CD4-positive, CD25-positive, alpha-beta regulatory T cell (primary cell): ENCODE measurements around the gene CC2D2A. TPM values are rescaled to one million over a fixed set of nuclear protein-coding genes. Genes with fewer than 3 reads are reported as not detected.
A peak's percentile ranks its signal among the peaks of the same experiment; 100 is the strongest.
"Not testable (repeated sequence)": the region's sequence is repeated elsewhere in the genome, so short reads cannot be mapped to it uniquely, and the experiment has no call there.

Source experiments
- ATAC-seq, 2 donors: fragments of 150-1000 bp; cut with Tn5 transposase; one replicate each; pipeline ENCODE4 v1.10.0; 2021; ENCODE audit warnings: low read depth in 2 of 2, moderate number of reproducible peaks in 2 of 2, moderate library complexity in 1 of 2
- DNase-seq, 3 donors: peaks; one replicate each; pipeline versions ENCODE4 v3.0.0 to v3.0.0-alpha.2; 2012 to 2022; ENCODE audit warnings: mixed read lengths in 1 of 3
- H3K27ac ChIP-seq: one replicate; pipeline ENCODE4 v1.7.0; 2013; ENCODE audit warnings: mild to moderate bottlenecking, low read length; ENCODE audit not compliant: insufficient read depth, poor library complexity, severe bottlenecking
- H3K27me3 ChIP-seq: one replicate; pipeline ENCODE4 v1.7.0; 2013; ENCODE audit warnings: low read length; ENCODE audit not compliant: control insufficient read depth, insufficient read depth
- H3K36me3 ChIP-seq: one replicate; pipeline ENCODE4 v1.7.0; 2013; ENCODE audit warnings: mild to moderate bottlenecking, low read length, moderate library complexity; ENCODE audit not compliant: control insufficient read depth, insufficient read depth
- H3K4me1 ChIP-seq: 2 replicates; pipeline ENCODE4 v1.7.0; 2013; ENCODE audit warnings: mild to moderate bottlenecking, low read length; ENCODE audit not compliant: insufficient read depth, control insufficient read depth, poor library complexity, severe bottlenecking
- H3K4me3 ChIP-seq: one replicate; pipeline ENCODE4 v1.7.0; 2013; ENCODE audit warnings: low read depth, mild to moderate bottlenecking, low read length, moderate library complexity
- H3K9me3 ChIP-seq, 2 experiments: 1 replicate in 1 of 2; 2 replicates in 1 of 2; pipeline ENCODE4 v1.7.0; 2013; ENCODE audit warnings: low read length in 2 of 2, mild to moderate bottlenecking in 1 of 2, moderate library complexity in 1 of 2; ENCODE audit not compliant: control insufficient read depth in 2 of 2
- H3K27ac Mint-ChIP-seq, 3 donors: one replicate each; pipeline ENCODE4 v1.8.0; 2020 to 2022; ENCODE audit warnings: mild to moderate bottlenecking in 3 of 3, mixed read lengths in 3 of 3, moderate library complexity in 2 of 3
- H3K27me3 Mint-ChIP-seq: one replicate; pipeline ENCODE4 v1.8.0; 2022; ENCODE audit warnings: mild to moderate bottlenecking, mixed read lengths
- H3K36me3 Mint-ChIP-seq: one replicate; pipeline ENCODE4 v1.8.0; 2020; ENCODE audit warnings: mixed read lengths
- H3K4me1 Mint-ChIP-seq, 4 donors: one replicate each; pipeline ENCODE4 v1.8.0; 2020 to 2022; ENCODE audit warnings: mixed read lengths in 4 of 4, mild to moderate bottlenecking in 1 of 4
- H3K4me3 Mint-ChIP-seq, 4 donors: one replicate each; pipeline ENCODE4 v1.8.0; 2020 to 2022; ENCODE audit warnings: mild to moderate bottlenecking in 4 of 4, mixed read lengths in 4 of 4, moderate library complexity in 3 of 4
- H3K9me3 Mint-ChIP-seq, 7 donors: one replicate each; pipeline ENCODE4 v1.8.0; 2020 to 2022; ENCODE audit warnings: mixed read lengths in 7 of 7, mild to moderate bottlenecking in 3 of 7, moderate library complexity in 2 of 7
- polyA plus RNA-seq, 4 donors: library from polyadenylated mRNA; unstranded; fragments of 300-500 nt; fragmentation: Illumina TruSeq; gene quantifications; one replicate each; pipeline ENCODE4 v1.2.3, GENCODE V29; 2021
- total RNA-seq: library from RNA; stranded (reverse); gene quantifications from one replicate; pipeline ENCODE4 v1.2.3, GENCODE V29; 2022

The CC2D2A gene
- total and polyA plus RNA-seq, 5 donors from 2014 or later, result 0.09 to 0.64 (median 0.50) TPM; not detected in 1

DNA sequence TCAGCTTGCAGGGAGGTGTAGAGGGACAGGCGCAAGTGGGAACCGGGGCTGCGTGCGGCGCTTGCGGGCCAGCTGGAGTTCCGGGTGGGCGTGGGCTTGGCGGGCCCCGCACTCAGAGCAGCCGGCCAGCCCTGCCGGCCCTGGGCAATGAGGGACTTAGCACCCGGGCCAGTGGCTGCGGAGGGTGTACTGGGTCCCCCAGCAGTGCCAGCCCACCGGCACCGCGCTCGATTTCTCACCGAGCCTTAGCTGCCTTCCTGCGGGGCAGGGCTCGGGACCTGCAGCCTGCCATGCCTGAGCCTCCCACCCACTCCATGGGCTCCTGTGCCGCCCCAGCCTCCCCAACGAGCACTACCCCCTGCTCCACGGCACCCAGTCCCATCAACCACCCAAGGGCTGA is 145.2 kb downstream of the CC2D2A start:
- not testable (repeated sequence) for DNase-seq, H3K4me3 Mint-ChIP-seq, H3K4me1 ChIP-seq, ATAC-seq, H3K27ac Mint-ChIP-seq, H3K27ac ChIP-seq, H3K9me3 ChIP-seq, H3K27me3 ChIP-seq, H3K27me3 Mint-ChIP-seq, H3K4me3 ChIP-seq
- Mint-ChIP-seq H3K36me3 (peaks cover 53% of the 10 kb centered on the region), H3K9me3 (peaks cover 0 to 16% (median 6%) of the 10 kb centered on the region in 7 donors), H3K4me1 (peaks cover 23 to 31% (median 26%) of the 10 kb centered on the region in 4 donors)
- peaks cover 25% of the 10 kb centered on the region for H3K36me3 ChIP-seq

DNA sequence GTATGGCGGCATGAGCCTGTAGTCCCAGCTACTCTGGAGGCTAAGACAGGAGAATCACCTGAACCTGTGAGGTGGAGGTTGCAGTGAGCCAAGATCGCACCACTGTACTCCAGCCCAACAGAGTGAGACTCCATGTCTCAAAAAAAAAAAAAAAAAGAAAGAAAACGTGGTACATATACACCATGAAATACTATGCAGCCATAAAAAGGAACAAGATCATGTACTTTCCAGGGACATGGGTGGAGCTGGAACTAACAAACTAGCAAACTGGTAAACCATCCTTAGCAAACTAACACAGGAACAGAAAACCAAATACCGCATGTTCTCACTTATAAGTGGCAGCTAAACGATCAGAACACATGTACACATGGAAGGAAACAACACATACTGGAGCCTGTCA is 147.7 kb downstream of the CC2D2A start:
- H3K27me3 ChIP-seq, H3K27me3 Mint-ChIP-seq, H3K4me3 Mint-ChIP-seq, DNase-seq, H3K4me3 ChIP-seq, H3K27ac Mint-ChIP-seq, H3K27ac ChIP-seq, ATAC-seq, H3K4me1 ChIP-seq: not testable (repeated sequence)
- H3K36me3 ChIP-seq, result peaks cover 30% of the 10 kb centered on the region
- peaks cover 9 to 43% (median 31%) of the 10 kb centered on the region in 4 donors for H3K4me1 Mint-ChIP-seq
- peaks cover 0 to 28% (median 15%) of the 10 kb centered on the region in 7 donors for H3K9me3 Mint-ChIP-seq
- H3K9me3 ChIP-seq, result peaks cover 14 to 19% of the 10 kb centered on the region in 2 experiments
- H3K36me3 Mint-ChIP-seq, result peaks cover 67% of the 10 kb centered on the region

DNA sequence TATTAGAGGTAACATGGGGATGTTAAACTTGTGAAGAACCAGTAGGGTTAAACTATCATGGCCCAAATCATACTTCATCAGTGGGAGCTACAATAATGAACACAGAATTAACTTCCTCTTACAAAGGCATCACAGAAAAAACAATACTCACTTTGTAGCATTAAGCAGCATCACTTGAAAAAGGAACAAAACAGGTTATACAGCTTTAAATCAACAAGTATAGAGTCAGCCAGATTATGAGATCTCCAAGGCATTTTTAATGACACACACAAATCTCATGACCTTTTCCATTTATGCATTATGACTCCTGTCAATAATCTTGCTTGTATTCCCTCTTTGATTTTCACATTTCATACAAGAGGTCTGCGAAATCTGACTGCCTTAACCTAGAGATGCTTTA is 167.1 kb downstream of the CC2D2A start:
- peaks cover 57% of the 10 kb centered on the region for H3K36me3 ChIP-seq
- Mint-ChIP-seq H3K4me1 (peaks cover 8 to 18% (median 12%) of the 10 kb centered on the region in 4 donors), H3K4me3 (no peak overlapping the region), H3K27ac (no peak overlapping the region), H3K27me3 (no peaks in the 10 kb centered on the region), H3K36me3 (peaks cover 44% of the 10 kb centered on the region), H3K9me3 (no peaks in the 10 kb centered on the region)
- H3K27ac ChIP-seq, result no peak overlapping the region
- H3K4me1 ChIP-seq, result no peaks in the 10 kb centered on the region
- DNase-seq (no peak), ATAC-seq (no peak)
- H3K4me3 ChIP-seq, result no peak overlapping the region
- no peaks in the 10 kb centered on the region for H3K27me3 ChIP-seq
- no peaks in the 10 kb centered on the region for H3K9me3 ChIP-seq

DNA sequence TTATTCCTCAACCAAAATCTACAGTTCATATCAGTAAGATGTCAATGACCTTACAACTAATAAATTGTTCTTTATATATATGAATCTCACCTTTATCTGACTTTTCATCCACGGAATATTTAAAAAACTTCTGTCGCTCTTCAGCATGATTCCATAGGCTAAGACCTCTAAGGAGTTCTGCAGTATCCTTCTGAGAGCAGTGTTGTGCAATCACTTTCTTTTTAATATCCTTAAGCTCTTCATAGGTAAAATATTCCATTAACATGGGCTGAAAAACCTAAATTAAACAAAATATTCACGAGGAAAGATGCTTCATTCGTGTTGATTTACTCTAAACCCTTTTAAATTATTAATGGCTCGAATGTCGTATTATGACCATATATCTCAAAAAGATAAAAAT is 168.7 kb downstream of the CC2D2A start:
- H3K27ac ChIP-seq, result no peak overlapping the region
- H3K9me3 Mint-ChIP-seq, result no peaks in the 10 kb centered on the region
- H3K9me3 ChIP-seq, result no peaks in the 10 kb centered on the region
- no peaks in the 10 kb centered on the region for H3K4me1 ChIP-seq
- no peaks in the 10 kb centered on the region for H3K27me3 Mint-ChIP-seq
- H3K36me3 Mint-ChIP-seq, result peaks cover 31% of the 10 kb centered on the region
- peaks cover 57% of the 10 kb centered on the region for H3K36me3 ChIP-seq
- H3K27ac Mint-ChIP-seq, result no peak overlapping the region
- ATAC-seq, result no peak
- peaks cover 17 to 20% (median 18%) of the 10 kb centered on the region in 4 donors for H3K4me1 Mint-ChIP-seq
- H3K4me3 ChIP-seq, result no peak overlapping the region
- no peak for DNase-seq
- H3K4me3 Mint-ChIP-seq, result no peak overlapping the region
- H3K27me3 ChIP-seq, result no peaks in the 10 kb centered on the region

DNA sequence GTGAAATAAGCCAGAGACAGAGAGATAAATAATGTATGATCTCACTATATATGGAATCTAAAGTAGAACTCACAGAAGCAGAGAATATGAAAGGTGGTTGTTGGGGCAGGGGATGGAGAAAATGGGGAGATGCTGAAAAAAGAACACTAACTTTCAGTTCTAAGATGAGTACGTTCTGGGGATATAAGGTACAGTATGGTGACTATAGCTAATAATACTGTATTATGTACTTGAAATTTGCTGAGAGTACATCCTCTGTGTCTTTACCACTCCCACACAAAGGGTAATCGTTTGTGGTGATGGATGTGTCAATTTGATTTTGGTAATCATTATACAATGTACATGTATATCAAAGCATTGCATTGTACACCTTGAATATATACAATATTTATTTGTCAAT is 178.9 kb downstream of the CC2D2A start:
- H3K9me3 ChIP-seq, result no peaks in the 10 kb centered on the region
- H3K9me3 Mint-ChIP-seq, result no peaks in the 10 kb centered on the region
- H3K27me3 Mint-ChIP-seq, result no peaks in the 10 kb centered on the region
- no peak overlapping the region for H3K4me3 ChIP-seq
- DNase-seq (no peak), ATAC-seq (no peak)
- H3K36me3 ChIP-seq, result peaks cover 3% of the 10 kb centered on the region
- H3K36me3 Mint-ChIP-seq, result peaks cover 4% of the 10 kb centered on the region
- peak overlapping the region in 1 of 3 donors; percentile 32 for H3K27ac Mint-ChIP-seq
- no peak overlapping the region for H3K27ac ChIP-seq
- peaks cover 27 to 77% (median 62%) of the 10 kb centered on the region in 4 donors for H3K4me1 Mint-ChIP-seq
- H3K4me3 Mint-ChIP-seq, result peak overlapping the region in 3 of 4 donors; percentile 0 to 9 (median 0)
- H3K4me1 ChIP-seq, result peaks cover 54% of the 10 kb centered on the region
- H3K27me3 ChIP-seq, result no peaks in the 10 kb centered on the region

DNA sequence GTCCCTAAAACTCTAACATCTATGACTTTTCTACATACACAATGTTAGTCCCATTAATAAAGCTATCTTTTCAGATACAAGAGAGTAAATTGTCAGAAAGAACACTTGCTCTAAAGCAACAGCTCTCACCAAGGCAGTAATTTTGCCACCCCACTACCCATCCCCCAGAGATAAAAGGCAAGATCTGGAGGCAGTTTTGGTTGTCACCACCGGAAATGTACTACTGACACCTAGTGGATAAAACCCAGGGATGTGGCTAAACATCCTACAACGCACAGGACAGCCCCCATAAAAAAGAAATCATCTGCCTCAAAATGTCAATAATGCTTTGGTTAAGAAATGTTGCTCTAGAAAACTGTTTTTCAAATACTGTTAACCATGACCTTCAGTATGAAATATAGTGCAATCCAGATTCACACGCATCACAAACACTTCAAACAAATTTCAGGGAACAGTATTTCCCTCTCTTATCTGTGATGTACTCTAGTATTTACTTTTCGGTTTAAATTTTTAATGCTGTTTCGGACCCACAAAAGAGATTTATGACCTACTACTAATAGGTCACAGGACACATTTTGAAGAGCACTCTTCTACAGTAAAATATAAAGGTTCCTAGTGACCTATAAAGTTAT is 180.3 kb downstream of the CC2D2A start:
- peak; percentile 52 to 86 (median 80) for DNase-seq
- H3K4me3 ChIP-seq, result peak overlapping the region; percentile 42
- H3K9me3 ChIP-seq, result no peaks in the 10 kb centered on the region
- peaks cover 36 to 76% (median 61%) of the 10 kb centered on the region in 4 donors for H3K4me1 Mint-ChIP-seq
- H3K27ac Mint-ChIP-seq, result peak overlapping the region in 1 of 3 donors; percentile 37
- peak overlapping the region; percentile 8 to 52 (median 41) for H3K4me3 Mint-ChIP-seq
- peak; percentile 65 to 77 for ATAC-seq
- H3K36me3 ChIP-seq, result no peaks in the 10 kb centered on the region
- peak overlapping the region; percentile 29 for H3K27ac ChIP-seq
- no peaks in the 10 kb centered on the region for H3K9me3 Mint-ChIP-seq
- H3K27me3 Mint-ChIP-seq, result no peaks in the 10 kb centered on the region
- no peaks in the 10 kb centered on the region for H3K36me3 Mint-ChIP-seq
- H3K4me1 ChIP-seq, result peaks cover 63% of the 10 kb centered on the region
- H3K27me3 ChIP-seq, result no peaks in the 10 kb centered on the region

Other genes starting within 250 kb of the CC2D2A start
- gene C1QTNF7, start 41.8 kb upstream of the CC2D2A start, total RNA-seq, result not detected
- gene C1QTNF7, start 41.8 kb upstream of the CC2D2A start, polyA plus RNA-seq, result not detected
- gene FBXL5, start 185.5 kb downstream of the CC2D2A start, total RNA-seq, result 53.3 TPM
- gene FBXL5, start 185.5 kb downstream of the CC2D2A start, polyA plus RNA-seq, result 100 to 1,000 TPM; 123 to 137 (median 128) TPM
- 21.0 TPM for gene FAM200B, start 211.9 kb downstream of the CC2D2A start, total RNA-seq
- 100 to 1,000 TPM in 2 of 4 donors, 10 to 100 TPM in 2; 90.7 to 120 (median 104) TPM for gene FAM200B, start 211.9 kb downstream of the CC2D2A start, polyA plus RNA-seq
- gene BST1, start 233.2 kb downstream of the CC2D2A start, total RNA-seq, result 0.27 TPM
- gene BST1, start 233.2 kb downstream of the CC2D2A start, polyA plus RNA-seq, result 1 to 10 TPM in 2 of 4 donors, under 1 TPM in 1, not detected in 1; 0.40 to 6.5 (median 2.5) TPM